HG03432 (cell line): ENCODE results near the gene KCNQ1OT1.

Experiments used
- ATAC-seq: cut with Tn5 transposase; IDR thresholded peaks from one replicate; pipeline ENCODE4 v1.9.1; 2021; ENCODE audit warnings: mild to moderate bottlenecking, moderate library complexity; ENCODE audit not compliant: unreplicated experiment

KCNQ1OT1 gene

DNA sequence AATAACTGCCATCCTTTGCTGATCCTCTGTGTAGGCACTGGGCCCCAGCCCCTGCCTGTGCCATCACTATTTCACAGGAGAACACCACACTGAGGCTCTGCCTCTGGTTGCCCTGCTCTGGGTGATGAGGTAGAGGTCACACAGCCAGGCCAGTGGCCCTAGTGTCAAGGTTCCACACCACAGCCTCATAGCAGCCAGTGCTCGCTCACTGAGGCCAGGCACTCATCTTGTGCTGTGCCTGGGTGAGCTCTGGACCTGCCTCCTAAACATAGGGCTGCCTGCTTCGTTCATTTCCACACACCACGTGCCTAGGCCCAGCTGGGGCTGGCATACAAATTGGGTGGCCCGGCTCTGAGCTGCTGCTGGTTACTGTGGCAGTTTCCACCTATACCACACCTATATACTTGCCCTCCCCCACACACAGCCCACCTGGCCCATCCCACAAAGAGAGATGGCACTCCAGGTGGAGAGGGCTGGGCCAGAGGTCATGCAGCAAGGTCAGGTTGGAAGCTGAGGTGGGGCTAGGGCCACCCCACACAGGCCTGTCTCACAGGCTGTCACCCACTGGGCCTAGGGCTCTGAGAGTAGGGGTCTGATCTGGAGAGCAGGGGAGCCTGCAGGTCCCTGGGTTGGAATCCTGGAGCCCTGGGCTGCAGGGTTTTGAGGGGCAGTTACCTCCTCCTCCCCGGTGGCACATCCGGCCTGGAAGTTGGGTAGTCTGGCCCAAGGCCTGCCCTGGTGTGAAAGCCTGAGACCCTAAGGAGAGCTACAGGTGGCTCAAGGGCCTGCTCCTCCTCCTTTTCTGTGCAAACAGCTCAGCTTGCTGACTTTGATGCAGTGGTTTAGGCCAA lies 11.2 kb downstream of the KCNQ1OT1 start:
- ATAC-seq: no peak

DNA sequence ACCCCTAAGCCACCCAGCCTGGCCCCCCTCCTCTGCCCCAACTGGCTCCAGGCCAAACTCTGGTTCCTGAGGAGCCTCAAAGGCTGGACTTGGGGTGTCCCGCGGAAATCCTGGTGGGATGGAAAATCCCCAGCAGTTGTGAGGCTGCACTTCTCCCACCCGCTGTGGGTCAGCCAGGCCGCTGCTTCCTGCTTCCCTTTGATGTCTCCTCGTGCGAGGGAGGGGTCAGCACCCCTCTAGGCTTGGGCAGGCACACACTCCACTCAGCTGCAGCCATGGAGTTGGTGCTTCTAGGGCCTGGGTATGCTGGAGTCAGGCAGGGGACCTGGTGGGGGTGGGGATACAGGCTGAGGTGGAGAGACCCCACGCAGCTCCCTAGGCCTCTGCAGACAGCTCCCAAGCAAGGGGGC lies 12.0 kb downstream of the KCNQ1OT1 start:
- ATAC-seq: no peak

DNA sequence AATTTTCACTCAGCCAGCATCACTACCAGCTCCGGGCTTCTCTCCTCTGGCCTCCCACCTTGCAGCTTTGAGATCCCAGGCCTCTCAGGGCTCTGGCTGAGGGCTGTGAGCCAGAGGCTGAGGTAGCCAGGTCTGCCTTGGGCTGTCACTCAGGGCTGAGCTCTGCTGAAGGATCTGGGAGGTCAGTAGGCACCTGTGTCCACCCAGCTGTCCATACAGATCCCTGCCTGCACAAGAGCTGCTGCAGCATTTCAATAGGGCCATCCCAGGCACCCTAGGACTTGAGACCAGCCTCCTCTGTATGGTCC lies 12.6 kb downstream of the KCNQ1OT1 start:
- ATAC-seq: no peak

- no peak for ATAC-seq
Measured at GRCh38 chr11:2686360-2687222, 13.2 kb downstream of the KCNQ1OT1 start.

DNA sequence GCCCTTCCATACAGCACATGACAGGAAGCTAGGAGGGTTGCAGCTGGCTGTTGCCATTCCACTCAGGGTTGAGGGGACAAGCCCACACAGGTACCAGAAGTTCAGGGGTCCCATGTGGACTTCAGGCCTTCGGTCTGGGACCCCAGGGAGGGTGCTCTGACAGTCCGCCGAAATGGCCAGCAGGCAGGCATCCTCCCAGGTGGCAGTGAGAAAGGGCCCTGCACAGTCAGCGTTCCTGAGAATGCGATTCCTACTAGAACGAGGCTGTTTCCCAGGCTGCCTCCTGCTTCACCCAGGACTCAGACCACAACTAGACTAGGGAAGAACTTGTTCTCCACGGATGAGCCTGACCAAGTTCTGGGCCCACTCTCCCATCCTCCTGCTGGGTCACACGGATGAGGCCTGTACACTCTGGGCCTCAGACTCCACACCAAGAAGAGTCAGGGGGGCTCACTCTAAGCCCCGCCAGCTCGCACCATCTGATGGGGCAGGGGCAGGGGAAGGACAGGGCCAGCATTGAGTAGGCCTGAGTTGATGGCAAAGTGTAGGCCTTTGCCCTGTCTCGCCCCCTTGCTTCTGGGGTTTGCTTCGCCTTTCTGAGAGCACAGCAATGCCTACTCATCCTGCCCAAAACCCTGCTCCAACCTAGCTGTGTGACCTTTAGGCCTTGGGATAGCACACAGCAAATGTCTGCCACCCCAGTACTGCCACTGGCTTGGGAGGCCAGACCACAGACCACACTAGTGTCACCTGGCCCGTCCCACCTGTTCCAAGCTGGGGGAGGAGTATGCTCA lies 14.0 kb downstream of the KCNQ1OT1 start:
- ATAC-seq: no peak

DNA sequence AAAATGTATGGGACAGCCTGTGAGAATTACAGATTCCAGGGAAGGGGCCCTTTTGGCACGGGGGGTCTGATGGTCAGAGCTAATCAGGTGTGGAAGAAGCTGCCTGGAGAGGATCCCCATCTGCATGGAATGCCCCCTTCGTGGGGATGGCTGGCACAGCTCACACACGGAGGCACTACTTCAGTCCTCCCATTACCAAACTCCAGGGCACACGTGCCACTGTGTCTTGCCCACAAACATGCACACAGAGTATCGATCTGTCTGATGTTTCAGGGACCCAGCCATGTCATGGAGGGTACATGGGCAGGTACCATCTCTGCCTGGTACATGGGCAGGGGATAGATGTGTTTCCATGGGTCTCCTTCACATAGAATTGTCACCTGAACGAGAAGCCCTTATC lies 14.7 kb downstream of the KCNQ1OT1 start:
- ATAC-seq: no peak

- ATAC-seq: no peak
Measured at GRCh38 chr11:2684581-2684980, 15.2 kb downstream of the KCNQ1OT1 start.

GRCh38 chr11:2683806-2684205 lies 16.0 kb downstream of the KCNQ1OT1 start:
- ATAC-seq: no peak

DNA sequence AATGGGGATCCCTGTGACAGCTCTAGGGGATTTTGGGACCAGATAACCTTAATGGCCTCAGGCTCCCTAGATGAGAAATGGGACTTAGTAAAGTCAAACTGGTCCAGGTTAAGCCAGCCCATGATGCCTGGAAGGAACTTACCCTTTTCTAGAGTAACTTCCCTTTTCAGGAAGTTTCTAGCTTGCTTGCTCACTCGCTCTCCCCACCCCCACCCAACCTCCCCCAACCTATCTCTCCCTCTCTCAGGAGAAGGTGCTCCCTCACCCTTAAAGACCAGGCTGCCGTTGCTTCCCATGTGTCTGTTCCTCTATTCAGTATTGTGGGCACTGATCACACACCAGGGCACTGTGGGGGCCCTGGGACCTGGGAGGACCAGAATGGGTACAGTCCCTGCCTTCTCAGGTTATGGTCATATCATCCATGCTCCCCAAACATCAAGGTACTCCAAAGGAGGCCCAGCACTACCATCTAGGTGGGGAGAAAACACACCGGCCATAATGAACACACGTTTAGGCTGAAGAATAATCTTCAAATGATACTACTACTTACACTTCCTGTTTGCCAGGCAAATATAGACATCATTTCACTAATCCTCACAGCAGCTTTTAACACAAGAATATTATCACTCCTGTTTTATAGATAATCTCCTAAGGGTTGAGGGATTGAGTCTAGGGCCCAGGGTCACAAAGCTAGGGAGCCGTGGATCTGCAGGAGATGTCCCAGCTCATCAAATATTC lies 18.2 kb downstream of the KCNQ1OT1 start:
- ATAC-seq: no peak

GRCh38 chr11:2679011-2679676 lies 20.6 kb downstream of the KCNQ1OT1 start:
- no peak for ATAC-seq

DNA sequence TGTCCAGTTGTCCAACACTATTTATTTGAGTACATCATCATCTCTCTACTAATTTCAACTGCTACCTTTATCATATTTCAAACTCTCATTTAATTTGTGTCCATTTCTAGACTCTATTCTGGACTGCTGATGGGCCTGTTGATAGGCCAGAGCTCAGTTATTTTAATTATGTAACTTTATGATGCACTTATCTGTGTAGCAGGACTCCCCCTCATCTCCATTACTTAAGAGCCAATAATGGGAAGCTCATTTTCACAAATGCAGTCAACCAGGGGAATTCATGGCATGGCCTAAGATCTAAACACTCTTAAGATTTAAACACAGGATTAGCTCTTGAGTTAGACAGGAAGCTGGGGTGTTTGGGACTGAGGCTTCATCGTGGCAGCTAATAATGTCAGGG lies 21.4 kb downstream of the KCNQ1OT1 start:
- no peak for ATAC-seq

DNA sequence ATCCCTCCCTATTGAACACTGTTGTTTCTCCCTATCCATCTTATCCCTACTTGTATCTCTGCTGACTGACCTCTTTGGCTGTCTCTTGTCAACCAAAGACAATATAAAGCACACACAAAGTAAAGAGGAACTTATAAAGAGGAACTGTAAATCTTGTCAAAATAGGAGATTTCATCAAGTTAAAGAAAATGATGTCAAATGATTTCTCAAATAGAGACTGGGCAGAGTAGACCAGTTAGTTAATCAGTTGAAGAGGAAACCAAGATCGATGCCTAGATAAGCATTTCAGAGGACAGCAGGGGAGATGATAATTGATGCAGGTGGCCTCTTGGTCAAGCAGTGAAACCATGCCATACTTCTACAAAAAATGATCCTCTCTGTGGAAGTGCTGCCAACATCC lies 22.7 kb downstream of the KCNQ1OT1 start:
- ATAC-seq: no peak

- no peak for ATAC-seq
Measured at GRCh38 chr11:2675540-2675939, 24.3 kb downstream of the KCNQ1OT1 start.

- ATAC-seq: no peak
Measured at GRCh38 chr11:2674658-2675131, 25.1 kb downstream of the KCNQ1OT1 start.

DNA sequence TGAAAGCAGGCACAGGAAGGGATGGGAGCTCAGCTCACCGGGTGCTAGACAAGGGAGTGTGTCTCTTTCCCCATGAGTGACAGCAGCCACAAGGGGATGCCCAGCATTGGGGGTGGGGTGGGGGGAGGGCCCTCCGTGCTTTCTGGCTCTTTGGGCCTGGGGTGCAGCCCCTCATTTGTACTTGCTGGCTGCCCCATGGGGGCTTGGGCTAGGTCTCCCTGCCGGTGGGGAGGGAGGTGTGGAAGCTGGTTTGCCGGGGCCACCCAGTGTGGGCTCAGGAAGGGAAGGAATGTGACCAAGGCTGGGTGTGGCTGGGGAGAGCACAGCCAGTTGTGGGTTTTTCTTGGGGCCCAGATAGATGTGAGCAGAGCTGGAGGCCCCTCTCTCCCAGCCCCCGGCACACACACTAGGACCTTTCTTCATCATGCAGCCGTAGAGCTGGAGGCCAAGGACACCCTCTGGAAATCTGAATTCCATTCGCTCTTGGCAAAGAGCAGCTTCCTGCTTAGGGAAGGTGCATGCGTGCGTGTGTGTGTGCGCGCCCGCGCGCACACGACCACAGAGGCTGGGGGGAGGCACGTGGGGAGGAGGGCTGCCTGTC lies 25.8 kb downstream of the KCNQ1OT1 start:
- no peak for ATAC-seq

GRCh38 chr11:2673250-2673610 lies 26.6 kb downstream of the KCNQ1OT1 start:
- ATAC-seq: no peak

- no peak for ATAC-seq
Measured at GRCh38 chr11:2672553-2673249, 27.1 kb downstream of the KCNQ1OT1 start.

- ATAC-seq: no peak
Measured at GRCh38 chr11:2671748-2672147, 28.0 kb downstream of the KCNQ1OT1 start.

GRCh38 chr11:2670541-2671100 lies 29.2 kb downstream of the KCNQ1OT1 start:
- no peak for ATAC-seq
